Breast epithelium (tissue), 4 donors: ENCODE results near the gene IMMP2L. TPM values are rescaled to one million over a fixed set of nuclear protein-coding genes. Genes with fewer than 3 reads are reported as not detected.
A peak's percentile ranks its signal among the peaks of the same experiment; 100 is the strongest.

Experiments used
- DNase-seq, 2 donors: peaks; one replicate each; pipeline ENCODE4 v3.0.0-alpha.2; 2019; ENCODE audit warnings: low spot score in 2 of 2
- H3K27ac ChIP-seq, 2 donors: fragments of 200-600 bp; sonication (generic) in 1 of 2; one replicate each; pipeline ENCODE4 v1.5.1; 2016 to 2019; ENCODE audit warnings: mild to moderate bottlenecking in 1 of 2
- H3K27me3 ChIP-seq, 2 donors: fragments of 200-600 bp; sonication (generic) in 1 of 2; one replicate each; pipeline versions ENCODE4 v1.5.1 to v1.6.0; 2017 to 2019; ENCODE audit warnings: control low read depth in 1 of 2, mild to moderate bottlenecking in 1 of 2
- H3K36me3 ChIP-seq: fragments of 200-600 bp; one replicate; pipeline ENCODE4 v1.5.1; 2019
- H3K4me1 ChIP-seq, 2 donors: fragments of 200-600 bp; sonication (generic); one replicate each; pipeline ENCODE4 v1.5.1; 2016 to 2019; ENCODE audit warnings: control low read depth in 1 of 2
- H3K4me3 ChIP-seq, 3 donors: fragments of 200-600 bp; sonication (generic); 1 replicate in 2 of 3; 2 replicates in 1 of 3; pipeline ENCODE4 v1.5.1; 2016 to 2019; ENCODE audit warnings: mild to moderate bottlenecking in 3 of 3, moderate library complexity in 2 of 3
- H3K9me3 ChIP-seq, 2 donors: fragments of 200-600 bp; sonication (generic) in 1 of 2; one replicate each; pipeline ENCODE4 v1.5.1; 2016 to 2019; ENCODE audit warnings: control low read depth in 1 of 2
- CTCF ChIP-seq, 3 donors: fragments of 450-650 bp; IDR thresholded peaks; one replicate each; pipeline ENCODE4 v1.5.1; 2016 to 2017; ENCODE audit warnings: antibody characterized with exemption in 3 of 3, mild to moderate bottlenecking in 3 of 3, moderate library complexity in 3 of 3
- POLR2A ChIP-seq: fragments of 450-650 bp; IDR thresholded peaks from one replicate; pipeline ENCODE4 v1.6.1; 2016; ENCODE audit warnings: antibody characterized with exemption, mild to moderate bottlenecking, moderate library complexity
- POLR2AphosphoS5 ChIP-seq, 3 donors: sonication (generic); formaldehyde crosslinking; IDR thresholded peaks; one replicate each; pipeline ENCODE4 v1.6.1; 2017; ENCODE audit warnings: antibody characterized with exemption in 3 of 3
- intact Hi-C: fragments of 100-400 bp; cut with DNase I; formaldehyde crosslinking; loops from one replicate; pipeline ENCODE4 v1.15.1; 2023; ENCODE audit warnings: low total_unique reads
- total RNA-seq, 3 donors: library from RNA; depleted of rRNA; stranded (reverse); fragments of >200 nt; gene quantifications; one replicate each; pipeline ENCODE4 v1.1.0, GENCODE V29; 2016

Gene IMMP2L
- total RNA-seq, 3 donors from 2014 or later, result 19.8 to 39.7 (median 30.8) TPM

- H3K27me3 ChIP-seq, result no peaks in the 10 kb centered on the region
- H3K9me3 ChIP-seq, result no peaks in the 10 kb centered on the region
- intact Hi-C loops, result no loop called here
- H3K4me3 ChIP-seq, result no peak overlapping the region
- no peak overlapping the region for H3K27ac ChIP-seq
- DNase-seq, result no peak
- H3K36me3 ChIP-seq, result no peaks in the 10 kb centered on the region
- no peak for TF ChIP-seq POLR2A
- no peak for TF ChIP-seq POLR2AphosphoS5 (IDR thresholded peaks at IDR 0.05)
- TF ChIP-seq CTCF (IDR thresholded peaks at IDR 0.05), result no peak
- no peaks in the 10 kb centered on the region for H3K4me1 ChIP-seq
Measured at GRCh38 chr7:111242141-111242755, 320.0 kb downstream of the IMMP2L start.

GRCh38 chr7:111240371-111240770 lies 321.9 kb downstream of the IMMP2L start:
- Histone ChIP-seq H3K9me3 (no peaks in the 10 kb centered on the region), H3K4me1 (no peaks in the 10 kb centered on the region), H3K27ac (no peak overlapping the region), H3K36me3 (no peaks in the 10 kb centered on the region), H3K4me3 (no peak overlapping the region), H3K27me3 (no peaks in the 10 kb centered on the region)
- TF ChIP-seq CTCF (IDR thresholded peaks at IDR 0.05) (no peak), POLR2A (no peak), POLR2AphosphoS5 (IDR thresholded peaks at IDR 0.05) (no peak)
- intact Hi-C loops, result no loop called here
- no peak for DNase-seq

DNA sequence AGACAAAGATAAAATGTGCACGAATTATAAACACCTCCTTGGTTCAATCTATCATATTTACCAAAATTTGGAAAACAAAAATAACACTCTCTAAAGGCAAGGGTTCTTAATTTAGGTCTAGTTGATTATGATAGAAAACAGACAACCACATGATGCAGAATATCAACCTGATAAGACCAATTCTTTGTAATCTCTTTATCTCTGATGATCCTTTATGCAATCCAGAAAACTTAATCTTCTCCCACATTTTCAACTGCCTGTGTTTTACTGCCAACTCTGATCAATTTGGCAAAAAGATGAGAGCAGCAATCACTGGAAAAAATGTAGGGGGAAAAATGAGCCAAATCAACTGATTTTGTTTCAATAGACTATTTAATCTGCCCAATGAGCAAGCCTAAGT lies 322.9 kb downstream of the IMMP2L start:
- no peaks in the 10 kb centered on the region for H3K9me3 ChIP-seq
- H3K4me3 ChIP-seq, result peak overlapping the region in 2 of 3 donors; percentile 2 to 48
- no peak for TF ChIP-seq POLR2AphosphoS5 (IDR thresholded peaks at IDR 0.05)
- TF ChIP-seq CTCF (IDR thresholded peaks at IDR 0.05), result no peak
- no peak for TF ChIP-seq POLR2A
- H3K36me3 ChIP-seq, result no peaks in the 10 kb centered on the region
- DNase-seq, result no peak
- H3K27me3 ChIP-seq, result no peaks in the 10 kb centered on the region
- intact Hi-C loops, result no loop called here
- H3K27ac ChIP-seq, result no peak overlapping the region
- H3K4me1 ChIP-seq, result no peaks in the 10 kb centered on the region

DNA sequence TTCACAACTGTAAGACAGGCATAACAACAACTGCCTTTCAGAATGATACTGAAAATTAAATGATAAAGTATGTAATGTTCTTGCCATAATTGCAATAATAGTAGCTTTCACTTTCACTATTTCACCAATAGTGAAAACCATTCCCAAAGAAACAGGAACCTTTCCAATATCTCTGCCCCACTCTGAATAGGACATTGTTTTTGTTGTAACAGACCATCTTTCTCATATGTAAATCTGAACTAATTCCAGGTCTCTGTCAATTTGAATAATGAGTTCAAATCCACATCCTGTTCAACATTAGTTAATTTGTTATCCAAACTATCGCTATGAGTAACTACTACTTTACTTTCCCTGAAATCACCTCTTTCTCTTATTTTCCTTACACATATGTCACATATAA lies 323.4 kb downstream of the IMMP2L start:
- TF ChIP-seq POLR2A (no peak), POLR2AphosphoS5 (IDR thresholded peaks at IDR 0.05) (no peak), CTCF (IDR thresholded peaks at IDR 0.05) (no peak)
- Histone ChIP-seq H3K27ac (no peak overlapping the region), H3K4me1 (no peaks in the 10 kb centered on the region), H3K4me3 (peak overlapping the region; percentile 2 to 48 (median 7)), H3K9me3 (no peaks in the 10 kb centered on the region), H3K36me3 (no peaks in the 10 kb centered on the region), H3K27me3 (no peaks in the 10 kb centered on the region)
- DNase-seq, result no peak
- intact Hi-C loops, result no loop called here

- TF ChIP-seq POLR2AphosphoS5 (IDR thresholded peaks at IDR 0.05) (no peak), POLR2A (no peak), CTCF (IDR thresholded peaks at IDR 0.05) (no peak)
- Histone ChIP-seq H3K27me3 (no peaks in the 10 kb centered on the region), H3K4me3 (no peak overlapping the region), H3K27ac (no peak overlapping the region), H3K4me1 (no peaks in the 10 kb centered on the region), H3K36me3 (no peaks in the 10 kb centered on the region), H3K9me3 (no peaks in the 10 kb centered on the region)
- no peak for DNase-seq
- intact Hi-C loops, result no loop called here
Measured at GRCh38 chr7:111235709-111236108, 326.6 kb downstream of the IMMP2L start.
